GM23338 (cell line): ENCODE data around the gene ZC3H13. TPM values are rescaled to one million over a fixed set of nuclear protein-coding genes. Genes with fewer than 3 reads are reported as not detected.
A peak's percentile ranks its signal among the peaks of the same experiment; 100 is the strongest.

Experiments
- ATAC-seq: fragments of 200-7000 bp; cut with Tn5 transposase; 3 replicates; pipeline ENCODE4 v1.9.1; 2020
- DNase-seq: peaks from one replicate; pipeline ENCODE4 v3.0.0-alpha.2; 2015; ENCODE audit warnings: low spot score
- H2AFZ ChIP-seq: fragments of 200-600 bp; sonication (generic); 2 replicates; pipeline ENCODE4 v1.8.0; 2016; ENCODE audit warnings: antibody characterized with exemption, mild to moderate bottlenecking, moderate library complexity
- H3F3A ChIP-seq: fragments of 200-600 bp; sonication (generic); replicated peaks from 2 replicates; pipeline ENCODE4 v1.8.0; 2017; ENCODE audit warnings: antibody characterized with exemption, mixed run types, low read depth
- H3K27ac ChIP-seq: fragments of 200-600 bp; sonication (generic); 2 replicates; pipeline ENCODE4 v1.6.1; 2016; ENCODE audit warnings: low read depth
- H3K27me3 ChIP-seq: fragments of 200-600 bp; sonication (generic); 2 replicates; pipeline ENCODE4 v1.8.0; 2016; ENCODE audit warnings: mild to moderate bottlenecking, mixed run types, moderate library complexity; ENCODE audit not compliant: insufficient read depth
- H3K36me3 ChIP-seq: fragments of 200-600 bp; sonication (generic); 2 replicates; pipeline ENCODE4 v1.8.0; 2016; ENCODE audit warnings: mild to moderate bottlenecking; ENCODE audit not compliant: insufficient read depth
- H3K4me1 ChIP-seq: fragments of 200-600 bp; sonication (generic); 2 replicates; pipeline ENCODE4 v1.8.0; 2016; ENCODE audit warnings: mild to moderate bottlenecking, moderate library complexity; ENCODE audit not compliant: insufficient read depth
- H3K4me2 ChIP-seq: fragments of 200-600 bp; sonication (generic); 2 replicates; pipeline ENCODE4 v1.7.1; 2017; ENCODE audit warnings: mixed run types
- H3K4me3 ChIP-seq: fragments of 200-600 bp; sonication (generic); 2 replicates; pipeline ENCODE4 v1.6.1; 2016; ENCODE audit warnings: mixed run types
- H3K79me2 ChIP-seq: fragments of 200-600 bp; sonication (generic); replicated peaks from 2 replicates; pipeline ENCODE4 v1.8.0; 2017; ENCODE audit warnings: mild to moderate bottlenecking; ENCODE audit not compliant: insufficient read depth
- H3K9me2 ChIP-seq: fragments of 200-600 bp; sonication (generic); 2 replicates; pipeline ENCODE4 v1.8.0; 2017; ENCODE audit not compliant: insufficient read depth
- H4K20me1 ChIP-seq: fragments of 200-600 bp; sonication (generic); replicated peaks from 2 replicates; pipeline ENCODE4 v1.8.0; 2017; ENCODE audit warnings: mild to moderate bottlenecking; ENCODE audit not compliant: insufficient read depth
- H3K27ac Mint-ChIP-seq: 2 replicates; pipeline ENCODE4 v1.8.0; 2020; ENCODE audit warnings: inconsistent platforms, mild to moderate bottlenecking, moderate library complexity, mixed read lengths
- H3K27me3 Mint-ChIP-seq: 3 replicates; pipeline ENCODE4 v1.8.0; 2022; ENCODE audit warnings: low read depth, mild to moderate bottlenecking, moderate library complexity, mixed read lengths, inconsistent platforms; ENCODE audit not compliant: insufficient read depth, poor library complexity
- H3K36me3 Mint-ChIP-seq: 3 replicates; pipeline ENCODE4 v1.8.0; 2021; ENCODE audit warnings: low read depth, mild to moderate bottlenecking, inconsistent platforms, moderate library complexity, mixed read lengths
- H3K4me1 Mint-ChIP-seq: 3 replicates; pipeline ENCODE4 v1.8.0; 2020; ENCODE audit warnings: mild to moderate bottlenecking, inconsistent platforms, mixed read lengths
- H3K4me3 Mint-ChIP-seq: 3 replicates; pipeline ENCODE4 v1.8.0; 2021; ENCODE audit warnings: moderate library complexity, mild to moderate bottlenecking, inconsistent platforms, mixed read lengths
- H3K9me3 Mint-ChIP-seq: 3 replicates; pipeline ENCODE4 v1.8.0; 2020; ENCODE audit warnings: moderate library complexity, mild to moderate bottlenecking, inconsistent platforms, mixed read lengths
- CTCF ChIP-seq, 2 experiments: fragments of 200-600 bp in 1 of 2; sonication (generic) in 1 of 2; conservative IDR thresholded peaks; 2 replicates each; pipeline versions ENCODE4 v1.5.1 to v1.6.1; 2016 to 2017; ENCODE audit warnings: antibody characterized with exemption in 2 of 2, low read depth in 2 of 2, mild to moderate bottlenecking in 2 of 2, moderate library complexity in 1 of 2
- ETS1 ChIP-seq: IDR thresholded peaks from 2 replicates; pipeline ENCODE4 v1.6.1; 2016; ENCODE audit warnings: antibody characterized with exemption
- EZH2 ChIP-seq: fragments of 200-600 bp; sonication (generic); IDR thresholded peaks from one replicate; pipeline ENCODE4 v1.8.0; 2017; ENCODE audit warnings: antibody characterized with exemption, mild to moderate bottlenecking, low read depth; ENCODE audit not compliant: unreplicated experiment
- JUNB ChIP-seq: IDR thresholded peaks from one replicate; pipeline ENCODE4 v1.6.1; 2016; ENCODE audit warnings: antibody characterized with exemption; ENCODE audit not compliant: unreplicated experiment
- NANOG ChIP-seq: IDR thresholded peaks from 2 replicates; pipeline ENCODE4 v1.6.1; 2016; ENCODE audit warnings: antibody characterized with exemption, borderline replicate concordance
- STAT1 ChIP-seq: IDR thresholded peaks from one replicate; pipeline ENCODE4 v1.6.1; 2016; ENCODE audit warnings: antibody characterized with exemption; ENCODE audit not compliant: unreplicated experiment
- ZNF114 ChIP-seq: fragments of 250-450 bp; sonication (Bioruptor Pico); IDR thresholded peaks from 2 replicates; pipeline ENCODE4 v1.5.0; 2020; ENCODE audit warnings: mild to moderate bottlenecking, moderate library complexity
- polyA plus RNA-seq: library from polyadenylated mRNA; unstranded; fragments of >200 nt; fragmentation: Nextera tagmentation; extraction: Ambion mirVana; gene quantifications from 2 replicates; pipeline ENCODE4 v1.2.1, GENCODE V29; 2016
- total RNA-seq: library from RNA; depleted of rRNA; stranded (reverse); fragments of >200 nt; shearing (Covaris generic); gene quantifications from 2 replicates; pipeline ENCODE4 v1.2.3, GENCODE V29; 2014
- TF ChIP-seq, protein P1 (sequence below): fragments of 250-450 bp; sonication (Bioruptor Pico); IDR thresholded peaks from 2 replicates; pipeline ENCODE4 v1.5.0; 2020; ENCODE audit warnings: mild to moderate bottlenecking, moderate library complexity

ZC3H13 gene
- total and polyA plus RNA-seq, 2 experiments from 2014 or later: 39.6 to 125 TPM

GRCh38 chr13:46101484-46102254 is 49.1 kb upstream of the ZC3H13 start (continued):
- TF ChIP-seq, protein P1, sequence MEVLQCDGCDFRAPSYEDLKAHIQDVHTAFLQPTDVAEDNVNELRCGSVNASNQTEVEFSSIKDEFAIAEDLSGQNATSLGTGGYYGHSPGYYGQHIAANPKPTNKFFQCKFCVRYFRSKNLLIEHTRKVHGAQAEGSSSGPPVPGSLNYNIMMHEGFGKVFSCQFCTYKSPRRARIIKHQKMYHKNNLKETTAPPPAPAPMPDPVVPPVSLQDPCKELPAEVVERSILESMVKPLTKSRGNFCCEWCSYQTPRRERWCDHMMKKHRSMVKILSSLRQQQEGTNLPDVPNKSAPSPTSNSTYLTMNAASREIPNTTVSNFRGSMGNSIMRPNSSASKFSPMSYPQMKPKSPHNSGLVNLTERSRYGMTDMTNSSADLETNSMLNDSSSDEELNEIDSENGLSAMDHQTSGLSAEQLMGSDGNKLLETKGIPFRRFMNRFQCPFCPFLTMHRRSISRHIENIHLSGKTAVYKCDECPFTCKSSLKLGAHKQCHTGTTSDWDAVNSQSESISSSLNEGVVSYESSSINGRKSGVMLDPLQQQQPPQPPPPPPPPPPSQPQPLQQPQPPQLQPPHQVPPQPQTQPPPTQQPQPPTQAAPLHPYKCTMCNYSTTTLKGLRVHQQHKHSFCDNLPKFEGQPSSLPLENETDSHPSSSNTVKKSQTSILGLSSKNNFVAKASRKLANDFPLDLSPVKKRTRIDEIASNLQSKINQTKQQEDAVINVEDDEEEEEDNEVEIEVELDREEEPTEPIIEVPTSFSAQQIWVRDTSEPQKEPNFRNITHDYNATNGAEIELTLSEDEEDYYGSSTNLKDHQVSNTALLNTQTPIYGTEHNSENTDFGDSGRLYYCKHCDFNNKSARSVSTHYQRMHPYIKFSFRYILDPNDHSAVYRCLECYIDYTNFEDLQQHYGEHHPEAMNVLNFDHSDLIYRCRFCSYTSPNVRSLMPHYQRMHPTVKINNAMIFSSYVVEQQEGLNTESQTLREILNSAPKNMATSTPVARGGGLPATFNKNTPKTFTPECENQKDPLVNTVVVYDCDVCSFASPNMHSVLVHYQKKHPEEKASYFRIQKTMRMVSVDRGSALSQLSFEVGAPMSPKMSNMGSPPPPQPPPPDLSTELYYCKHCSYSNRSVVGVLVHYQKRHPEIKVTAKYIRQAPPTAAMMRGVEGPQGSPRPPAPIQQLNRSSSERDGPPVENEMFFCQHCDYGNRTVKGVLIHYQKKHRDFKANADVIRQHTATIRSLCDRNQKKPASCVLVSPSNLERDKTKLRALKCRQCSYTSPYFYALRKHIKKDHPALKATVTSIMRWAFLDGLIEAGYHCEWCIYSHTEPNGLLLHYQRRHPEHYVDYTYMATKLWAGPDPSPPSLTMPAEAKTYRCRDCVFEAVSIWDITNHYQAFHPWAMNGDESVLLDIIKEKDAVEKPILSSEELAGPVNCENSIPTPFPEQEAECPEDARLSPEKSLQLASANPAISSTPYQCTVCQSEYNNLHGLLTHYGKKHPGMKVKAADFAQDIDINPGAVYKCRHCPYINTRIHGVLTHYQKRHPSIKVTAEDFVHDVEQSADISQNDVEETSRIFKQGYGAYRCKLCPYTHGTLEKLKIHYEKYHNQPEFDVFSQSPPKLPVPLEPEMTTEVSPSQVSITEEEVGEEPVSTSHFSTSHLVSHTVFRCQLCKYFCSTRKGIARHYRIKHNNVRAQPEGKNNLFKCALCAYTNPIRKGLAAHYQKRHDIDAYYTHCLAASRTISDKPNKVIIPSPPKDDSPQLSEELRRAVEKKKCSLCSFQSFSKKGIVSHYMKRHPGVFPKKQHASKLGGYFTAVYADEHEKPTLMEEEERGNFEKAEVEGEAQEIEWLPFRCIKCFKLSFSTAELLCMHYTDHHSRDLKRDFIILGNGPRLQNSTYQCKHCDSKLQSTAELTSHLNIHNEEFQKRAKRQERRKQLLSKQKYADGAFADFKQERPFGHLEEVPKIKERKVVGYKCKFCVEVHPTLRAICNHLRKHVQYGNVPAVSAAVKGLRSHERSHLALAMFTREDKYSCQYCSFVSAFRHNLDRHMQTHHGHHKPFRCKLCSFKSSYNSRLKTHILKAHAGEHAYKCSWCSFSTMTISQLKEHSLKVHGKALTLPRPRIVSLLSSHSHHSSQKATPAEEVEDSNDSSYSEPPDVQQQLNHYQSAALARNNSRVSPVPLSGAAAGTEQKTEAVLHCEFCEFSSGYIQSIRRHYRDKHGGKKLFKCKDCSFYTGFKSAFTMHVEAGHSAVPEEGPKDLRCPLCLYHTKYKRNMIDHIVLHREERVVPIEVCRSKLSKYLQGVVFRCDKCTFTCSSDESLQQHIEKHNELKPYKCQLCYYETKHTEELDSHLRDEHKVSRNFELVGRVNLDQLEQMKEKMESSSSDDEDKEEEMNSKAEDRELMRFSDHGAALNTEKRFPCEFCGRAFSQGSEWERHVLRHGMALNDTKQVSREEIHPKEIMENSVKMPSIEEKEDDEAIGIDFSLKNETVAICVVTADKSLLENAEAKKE: no peak
- TF ChIP-seq CTCF (conservative IDR thresholded peaks at IDR 0.05; ENCODE audit: low read depth in 2 of 2): no peak
- no peak for TF ChIP-seq JUNB
- TF ChIP-seq ZNF114: no peak

DNA sequence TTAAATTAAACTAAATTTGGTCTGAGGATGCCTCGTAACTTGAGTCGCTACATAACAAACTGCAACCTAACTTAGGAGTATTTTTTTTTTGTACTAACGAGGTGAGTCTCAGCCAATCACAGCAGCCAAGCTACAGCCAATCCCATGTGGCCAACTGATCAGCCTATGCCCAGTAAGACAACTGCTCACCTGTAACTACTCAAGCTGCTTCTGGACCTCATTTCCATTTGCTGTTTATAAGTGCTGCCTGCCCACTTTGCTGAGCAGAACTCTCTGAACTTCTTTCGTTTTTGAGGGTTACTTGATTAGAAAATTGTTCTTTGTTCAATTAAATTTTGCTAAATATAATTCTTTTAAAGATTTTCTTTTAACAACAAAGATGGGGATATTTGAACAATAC is 48.5 kb upstream of the ZC3H13 start:
- no peak overlapping the region for H3K4me3 ChIP-seq
- H3K4me3 Mint-ChIP-seq: no peak overlapping the region
- no peaks in the 10 kb centered on the region for H3K27me3 ChIP-seq
- peaks cover 7% of the 10 kb centered on the region; the same call in 2 of the 3 replicates for H3K4me1 Mint-ChIP-seq
- no peaks in the 10 kb centered on the region for H3K36me3 Mint-ChIP-seq
- DNase-seq (no peak), ATAC-seq (peak; percentile 39; the same call in 2 of the 3 replicates)
- no peaks in the 10 kb centered on the region for H3K27me3 Mint-ChIP-seq
- H3K4me1 ChIP-seq: no peaks in the 10 kb centered on the region
- 0 out of 2 replicates have a peak, but pooled peaks cover 3% of the 10 kb centered on the region for H3K9me2 ChIP-seq
- H3F3A ChIP-seq: no peaks in the 10 kb centered on the region
- no peak overlapping the region for H3K27ac ChIP-seq
- no peaks in the 10 kb centered on the region for H4K20me1 ChIP-seq
- H3K4me2 ChIP-seq: no peak overlapping the region
- H3K27ac Mint-ChIP-seq: no peak overlapping the region
- H3K9me3 Mint-ChIP-seq: no peaks in the 10 kb centered on the region
- peak overlapping the region; percentile 97; the same call in 1 of the 2 replicates for H2AFZ ChIP-seq
- no peaks in the 10 kb centered on the region for H3K36me3 ChIP-seq
- H3K79me2 ChIP-seq: no peaks in the 10 kb centered on the region
- TF ChIP-seq STAT1 (no peak), NANOG (no peak), EZH2 (no peak), ETS1 (no peak)
